ENCODE measurements around the gene ITGBL1.

DNA sequence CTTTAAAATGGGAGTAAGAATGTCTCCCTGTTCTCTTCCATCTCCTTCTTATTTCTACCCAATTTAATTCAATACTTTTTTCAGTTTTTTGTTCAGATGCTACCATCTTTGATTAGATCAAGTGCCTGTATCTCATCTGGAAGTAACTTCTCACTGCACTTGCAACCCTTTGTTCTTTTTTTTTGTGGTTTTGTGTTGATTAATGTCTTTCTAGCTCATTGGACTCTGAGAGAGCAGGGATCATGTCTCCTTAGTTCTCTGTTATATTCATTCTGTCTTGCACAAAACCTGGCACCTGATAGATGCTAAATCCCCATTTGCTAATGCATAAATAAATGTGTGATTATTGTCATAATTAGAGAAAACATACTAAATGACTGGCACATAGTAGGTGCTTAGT, 834 bp upstream of the ITGBL1 start:
- TF ChIP-seq CTCF (IDR thresholded peaks at IDR 0.05) = no peak
- no peak for TF ChIP-seq EP300 (IDR thresholded peaks at IDR 0.05)
- no peak for TF ChIP-seq POLR2A (IDR thresholded peaks at IDR 0.05)

Data from tibial nerve (tissue), 4 donors.